Tibial nerve (tissue), 3 donors: Measurements from ENCODE around the gene HNF1B.

Source experiments
- POLR2A ChIP-seq, 2 donors: fragments of 450-650 bp; IDR thresholded peaks; one replicate each; pipeline ENCODE4 v1.6.1; 2017; ENCODE audit warnings: antibody characterized with exemption in 2 of 2, mild to moderate bottlenecking in 2 of 2, moderate library complexity in 2 of 2
- TF ChIP-seq, protein P1 (sequence below), 5 experiments: fragments of 200-600 bp in 3 of 5; fragments of 450-650 bp in 2 of 5; sonication (generic) in 3 of 5; IDR thresholded peaks; one replicate each; pipeline ENCODE4 v1.5.1; 2016 to 2019; ENCODE audit warnings: antibody characterized with exemption in 5 of 5, mild to moderate bottlenecking in 3 of 5, moderate library complexity in 2 of 5

- TF ChIP-seq, protein P1, sequence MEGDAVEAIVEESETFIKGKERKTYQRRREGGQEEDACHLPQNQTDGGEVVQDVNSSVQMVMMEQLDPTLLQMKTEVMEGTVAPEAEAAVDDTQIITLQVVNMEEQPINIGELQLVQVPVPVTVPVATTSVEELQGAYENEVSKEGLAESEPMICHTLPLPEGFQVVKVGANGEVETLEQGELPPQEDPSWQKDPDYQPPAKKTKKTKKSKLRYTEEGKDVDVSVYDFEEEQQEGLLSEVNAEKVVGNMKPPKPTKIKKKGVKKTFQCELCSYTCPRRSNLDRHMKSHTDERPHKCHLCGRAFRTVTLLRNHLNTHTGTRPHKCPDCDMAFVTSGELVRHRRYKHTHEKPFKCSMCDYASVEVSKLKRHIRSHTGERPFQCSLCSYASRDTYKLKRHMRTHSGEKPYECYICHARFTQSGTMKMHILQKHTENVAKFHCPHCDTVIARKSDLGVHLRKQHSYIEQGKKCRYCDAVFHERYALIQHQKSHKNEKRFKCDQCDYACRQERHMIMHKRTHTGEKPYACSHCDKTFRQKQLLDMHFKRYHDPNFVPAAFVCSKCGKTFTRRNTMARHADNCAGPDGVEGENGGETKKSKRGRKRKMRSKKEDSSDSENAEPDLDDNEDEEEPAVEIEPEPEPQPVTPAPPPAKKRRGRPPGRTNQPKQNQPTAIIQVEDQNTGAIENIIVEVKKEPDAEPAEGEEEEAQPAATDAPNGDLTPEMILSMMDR (IDR thresholded peaks at IDR 0.05): no peak
- no peak for TF ChIP-seq POLR2A (IDR thresholded peaks at IDR 0.05)
Measured at GRCh38 chr17:37729905-37730304, 15.0 kb downstream of the HNF1B start.
